HG03520 (cell line): ENCODE measurements around the gene RSPH1.

Source experiments
- ATAC-seq: cut with Tn5 transposase; IDR thresholded peaks from one replicate; pipeline ENCODE4 v1.9.1; 2021; ENCODE audit warnings: mild to moderate bottlenecking, moderate library complexity; ENCODE audit not compliant: unreplicated experiment

Gene RSPH1

DNA sequence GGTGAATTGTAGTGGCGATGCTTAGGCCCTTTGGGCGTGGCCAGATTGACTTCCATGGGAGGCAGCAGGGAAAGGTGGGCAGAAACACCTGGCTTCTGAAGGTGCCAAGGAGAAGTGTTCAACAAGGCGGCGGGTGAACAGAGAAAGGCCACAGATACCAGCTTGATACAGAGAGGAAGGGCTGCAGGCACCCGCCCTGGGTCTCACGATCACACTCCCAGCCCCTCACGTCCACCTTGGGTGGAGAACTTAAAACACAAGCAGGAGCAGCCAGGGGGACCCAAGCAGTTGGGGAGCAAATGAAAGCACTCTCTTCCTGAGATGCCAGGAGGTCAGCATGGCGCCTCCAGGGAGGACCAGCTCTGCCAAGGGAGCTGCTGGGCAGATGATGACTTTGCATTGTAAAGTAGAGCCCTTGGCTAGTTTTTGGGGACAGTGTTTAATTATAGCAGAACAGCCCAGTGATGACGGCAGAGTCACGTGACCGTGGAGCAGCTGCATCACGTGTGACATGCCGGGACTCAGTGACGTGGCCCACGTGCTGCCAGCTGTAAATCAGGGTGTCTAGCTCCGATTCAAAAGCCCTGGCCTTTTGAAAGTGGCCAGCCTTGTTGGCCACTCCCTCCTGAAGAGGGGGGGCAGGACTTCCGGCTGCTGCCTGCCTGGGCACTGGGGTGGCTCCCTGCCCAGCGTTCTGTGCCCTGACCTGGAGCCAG is 36.6 kb upstream of the RSPH1 start:
- no peak for ATAC-seq

DNA sequence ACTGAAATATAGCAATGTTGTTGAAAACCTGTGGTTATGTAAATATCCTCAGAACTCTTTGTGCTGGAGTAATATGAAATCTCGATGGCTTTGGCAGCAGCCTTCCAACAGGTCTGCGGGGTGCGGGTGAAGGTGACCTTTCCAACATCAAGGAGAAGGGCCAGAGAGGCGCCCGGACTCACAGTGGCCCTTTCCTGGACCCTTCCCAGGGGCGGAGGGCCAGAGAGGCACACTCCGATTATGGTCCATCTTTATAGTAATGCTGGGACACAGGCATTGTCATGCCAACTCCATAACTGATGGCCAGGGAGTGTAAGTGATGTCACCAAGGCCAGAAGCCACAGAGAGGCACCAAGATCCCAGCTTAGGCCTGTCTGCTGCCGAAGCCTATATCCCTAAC is 35.7 kb upstream of the RSPH1 start:
- no peak for ATAC-seq

DNA sequence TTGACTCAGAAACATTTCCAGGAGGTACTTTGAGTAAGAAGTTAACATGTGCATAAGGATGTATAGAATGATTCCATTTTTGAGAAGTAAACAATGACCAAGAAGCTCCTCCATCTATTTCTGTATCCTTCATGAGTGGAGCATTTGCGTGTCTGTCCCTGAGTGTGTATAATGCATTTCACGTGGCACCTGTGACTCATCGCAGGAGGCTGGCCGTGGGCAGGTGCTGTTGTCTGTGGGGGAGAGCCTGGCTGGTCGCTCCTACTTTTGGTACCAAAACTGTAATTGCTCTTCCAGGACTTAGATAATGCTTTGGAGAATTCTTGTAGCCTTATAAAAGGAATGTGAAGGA is 34.1 kb upstream of the RSPH1 start:
- ATAC-seq: no peak

DNA sequence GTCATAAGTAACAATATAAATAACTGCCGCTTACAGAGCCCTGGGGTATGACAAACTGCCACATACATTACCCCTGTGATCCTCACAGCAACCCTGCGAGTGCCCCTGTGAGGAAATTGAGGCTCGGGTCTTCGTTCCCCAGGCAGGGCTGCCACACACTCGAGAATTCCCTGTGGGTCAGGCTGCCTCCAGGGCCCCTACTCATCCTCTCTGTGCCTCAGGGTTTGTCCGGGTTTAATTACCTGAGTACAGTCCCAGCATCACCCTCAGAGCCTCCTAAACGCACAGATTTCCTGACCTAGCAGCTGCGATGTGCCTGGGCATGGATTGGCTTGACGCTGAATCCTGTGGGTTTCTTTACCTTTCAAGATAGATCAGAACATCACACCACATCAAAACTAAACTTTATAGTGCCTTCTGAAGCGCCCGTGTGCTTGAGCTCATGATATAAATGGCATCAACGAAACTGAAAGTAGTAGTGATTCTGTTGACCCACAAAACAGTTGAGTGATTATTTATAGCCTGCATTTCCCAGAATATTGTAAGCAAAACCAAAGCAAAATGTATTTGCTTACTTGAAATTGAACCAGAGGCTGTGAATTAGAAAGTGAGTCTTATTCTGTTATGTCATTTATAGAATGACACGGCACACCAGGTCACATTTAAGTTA is 31.6 kb upstream of the RSPH1 start:
- no peak for ATAC-seq

DNA sequence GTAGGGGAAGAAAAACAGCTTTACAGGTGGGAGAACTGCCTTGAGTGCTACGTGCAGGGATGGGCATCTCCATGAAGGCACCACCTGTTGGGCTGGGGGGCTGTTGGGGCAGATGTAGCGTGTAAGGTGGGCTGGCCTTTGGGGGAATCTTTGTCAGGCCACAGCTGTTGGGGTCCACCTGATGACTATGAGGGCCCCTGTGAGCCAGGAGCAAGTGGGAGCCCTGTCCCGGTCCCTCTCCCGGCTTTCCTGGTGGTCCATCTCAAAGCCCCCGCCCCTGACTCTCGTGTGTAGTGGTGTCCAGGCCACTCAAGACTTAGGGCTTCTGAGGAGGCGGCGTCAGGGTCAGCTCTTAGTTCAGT is 31.1 kb upstream of the RSPH1 start:
- no peak for ATAC-seq

DNA sequence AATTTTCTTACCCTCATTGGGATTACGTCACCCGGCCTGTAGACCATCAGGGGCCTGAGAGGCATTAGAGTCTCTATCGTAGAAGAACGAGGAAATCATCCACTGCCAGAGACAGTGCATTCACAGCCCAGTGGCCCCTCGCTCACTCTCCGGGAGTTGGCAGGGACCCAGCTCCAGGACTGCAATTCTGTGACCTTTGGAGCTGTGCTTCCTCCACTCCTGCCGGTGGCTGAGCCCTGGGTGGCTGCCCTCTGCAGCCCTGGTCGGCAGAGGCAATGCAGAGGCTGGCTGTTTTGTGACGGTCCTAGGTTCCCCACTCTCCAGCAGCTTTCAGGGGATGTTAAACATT is 30.3 kb upstream of the RSPH1 start:
- ATAC-seq: no peak

DNA sequence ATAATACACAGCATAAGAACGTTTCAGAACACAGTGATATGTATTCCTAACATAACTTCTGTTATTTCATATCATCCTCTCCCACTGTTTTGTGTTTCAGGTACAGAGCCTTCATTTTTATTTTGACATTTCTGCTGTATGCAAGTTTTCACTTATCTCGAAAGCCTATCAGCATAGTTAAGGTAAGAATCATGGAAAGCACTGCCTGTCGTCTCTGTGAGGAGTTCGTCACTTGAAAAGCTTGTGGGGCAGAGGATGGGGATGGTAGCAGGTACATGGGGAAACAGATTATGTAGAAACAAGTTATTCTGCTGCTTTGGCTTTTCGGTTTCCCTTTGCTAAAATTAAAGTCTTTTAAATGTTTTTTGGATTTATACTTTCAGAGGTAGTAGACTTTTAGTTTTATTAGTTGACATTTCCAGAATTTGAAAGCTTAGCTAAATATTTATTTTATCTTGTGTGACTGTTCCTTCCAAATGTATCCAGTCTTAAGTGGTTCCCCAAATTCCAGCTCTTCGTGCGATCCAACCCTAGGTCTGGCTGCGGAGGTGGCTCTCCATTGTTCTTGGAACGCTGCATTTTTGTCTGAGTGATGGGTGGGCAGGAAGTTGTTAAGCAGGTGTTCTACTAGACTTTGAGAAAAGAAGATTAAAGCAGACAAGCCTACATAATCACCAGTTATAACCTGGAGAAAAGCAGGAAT is 29.8 kb upstream of the RSPH1 start:
- ATAC-seq: no peak

DNA sequence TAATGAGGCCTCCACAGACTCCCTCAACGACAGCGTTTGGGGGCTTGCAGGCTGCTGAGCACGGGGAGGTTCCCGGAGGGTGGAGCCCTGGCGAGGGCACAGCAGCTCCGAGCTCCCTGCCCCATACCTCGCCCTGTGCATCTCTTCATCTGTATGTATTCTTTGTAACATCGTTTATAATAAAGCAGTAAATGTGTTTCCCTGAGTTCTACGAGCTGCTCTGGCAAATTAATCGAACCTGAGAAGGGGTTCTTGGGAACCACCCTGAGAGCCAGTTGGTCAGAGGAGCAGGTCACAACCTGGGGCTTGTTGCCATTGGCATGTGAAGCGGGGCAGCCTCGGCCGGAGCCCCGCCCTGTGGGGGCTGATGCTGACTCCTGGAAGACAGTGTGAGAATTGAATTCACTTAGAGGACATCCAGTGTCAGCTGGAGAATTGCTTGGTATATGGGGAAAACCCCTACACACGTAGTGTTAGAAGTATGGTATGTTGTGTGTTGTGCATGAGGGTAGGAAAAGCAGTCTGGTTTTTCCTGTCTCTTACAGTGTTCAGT is 29.1 kb upstream of the RSPH1 start:
- ATAC-seq: peak; percentile 16

DNA sequence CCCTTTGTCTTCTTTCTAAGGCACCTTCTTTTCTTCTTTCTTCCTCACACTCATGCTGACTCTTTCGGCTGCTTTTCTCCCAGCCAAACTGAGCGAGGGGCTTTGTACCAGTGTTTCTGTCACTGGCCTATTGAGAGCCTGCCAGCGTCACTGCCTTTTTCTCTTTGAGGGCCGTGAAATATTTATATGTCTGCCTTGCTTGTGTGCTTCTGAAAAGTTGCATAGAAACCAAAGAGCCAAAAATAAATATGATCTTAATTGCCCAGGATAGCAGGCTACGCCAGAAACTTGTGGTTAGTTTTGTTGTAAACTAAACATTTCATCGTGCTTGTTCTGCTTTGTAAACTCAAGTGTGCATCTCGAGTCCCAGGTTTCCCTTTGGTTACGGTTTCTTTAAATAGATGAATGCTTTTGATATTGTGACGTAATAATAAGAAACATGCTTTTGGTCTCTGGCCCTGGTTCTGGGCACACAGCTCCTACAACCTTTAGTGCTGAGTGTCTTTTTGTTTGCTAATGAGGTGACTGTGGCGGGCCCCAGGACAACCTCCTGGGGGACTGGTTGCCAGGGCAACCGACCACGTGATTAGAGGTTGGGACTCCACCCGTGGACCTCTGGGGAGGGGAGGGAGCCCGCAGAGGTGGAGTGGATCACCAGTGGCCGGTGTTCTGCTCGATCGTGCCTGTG is 28.5 kb upstream of the RSPH1 start:
- ATAC-seq: peak; percentile 66

DNA sequence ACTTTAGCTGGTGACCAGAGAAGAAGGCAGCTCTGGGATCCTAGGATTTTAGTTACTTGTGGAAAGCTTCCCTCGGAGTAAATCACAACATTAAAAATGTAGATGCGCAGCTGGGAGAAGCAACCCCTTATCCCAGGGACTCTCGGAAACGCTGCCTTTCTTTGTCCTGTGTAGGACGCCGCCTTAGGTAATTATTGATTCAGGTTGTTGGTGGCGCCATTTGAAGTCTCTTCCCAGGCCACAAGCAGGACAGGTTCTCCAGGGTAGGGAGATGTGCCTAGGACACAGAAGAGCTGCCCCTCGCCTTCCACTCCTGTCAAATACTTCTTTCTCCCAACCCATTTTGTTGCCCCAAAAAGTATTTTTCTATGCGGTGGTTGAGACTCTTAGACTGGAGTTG is 27.9 kb upstream of the RSPH1 start:
- ATAC-seq: no peak

DNA sequence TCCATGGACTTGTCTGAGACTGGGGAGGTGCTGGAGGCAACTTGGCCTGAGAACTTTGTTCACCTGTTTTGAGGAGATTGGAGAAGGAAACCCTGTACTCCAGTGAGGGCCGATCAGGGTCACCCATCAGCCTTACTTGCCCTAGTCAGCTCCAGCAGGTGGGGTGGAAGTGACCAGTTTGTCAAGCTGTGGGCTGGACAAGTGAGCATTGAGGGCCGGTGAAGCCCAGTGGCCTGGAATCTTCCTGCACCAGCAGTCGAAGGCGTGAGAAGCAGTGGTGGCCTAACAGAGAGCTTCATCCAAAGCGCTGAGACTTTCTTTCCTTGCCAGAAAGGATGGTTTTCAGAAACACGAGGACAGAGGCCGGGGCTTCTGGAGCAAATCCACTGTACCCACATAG is 27.2 kb upstream of the RSPH1 start:
- ATAC-seq: no peak

DNA sequence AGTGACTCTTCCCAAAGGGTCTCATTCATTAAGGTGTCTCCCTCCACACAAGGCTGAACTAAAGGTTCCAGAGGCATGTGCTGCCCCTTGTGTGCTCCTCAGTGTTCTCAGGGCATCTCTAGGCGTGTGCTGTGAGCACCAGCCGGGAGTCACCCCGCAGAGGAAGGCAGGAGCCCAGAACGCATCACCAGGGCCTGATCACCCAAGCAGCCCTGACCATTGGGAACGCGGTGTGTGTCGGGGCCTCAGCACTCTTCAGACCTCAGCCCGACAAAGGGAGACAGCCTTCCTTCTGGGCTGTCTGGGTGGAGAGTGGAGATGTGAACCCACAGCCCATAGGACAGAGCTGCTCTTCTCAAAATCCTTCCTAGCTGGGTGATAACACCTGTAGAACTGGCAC is 26.7 kb upstream of the RSPH1 start:
- no peak for ATAC-seq

DNA sequence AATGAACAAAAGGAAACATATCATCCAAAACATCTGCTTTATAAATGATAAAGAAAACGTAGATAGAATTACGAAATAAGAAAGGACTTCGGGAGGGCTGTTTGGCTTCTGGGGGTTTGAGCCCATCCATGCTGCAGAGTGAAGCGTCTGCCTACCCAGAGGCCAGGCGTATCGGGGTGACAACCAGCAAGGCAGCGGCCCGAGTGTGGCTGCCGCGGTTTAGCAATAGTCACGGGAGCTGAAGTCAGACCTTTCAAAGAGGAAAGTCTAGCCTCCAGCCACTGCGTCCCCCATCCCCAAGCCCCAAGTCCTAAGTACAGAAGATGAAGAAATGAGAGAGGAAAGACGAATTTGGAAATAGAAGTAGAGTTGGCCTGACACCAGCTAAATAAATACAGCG is 26.2 kb upstream of the RSPH1 start:
- no peak for ATAC-seq

DNA sequence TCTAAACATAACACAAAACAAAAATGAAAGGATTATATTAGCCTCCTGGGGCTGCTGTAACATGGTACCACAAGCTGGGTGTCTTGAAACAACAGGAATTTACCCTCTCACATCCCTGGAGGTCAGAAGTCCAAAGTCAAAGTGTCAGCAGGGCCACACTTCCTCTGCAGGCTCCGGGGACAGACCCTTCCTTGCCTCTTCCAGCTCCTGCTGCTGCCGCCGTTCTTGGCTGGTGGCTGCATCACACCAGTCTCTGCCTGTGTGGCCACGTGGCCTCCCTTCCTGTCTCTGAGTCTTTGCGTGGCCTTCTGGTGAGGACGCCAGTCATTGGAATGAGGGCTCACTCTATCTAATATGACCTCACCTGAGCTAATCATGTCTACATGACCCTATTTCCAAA is 25.8 kb upstream of the RSPH1 start:
- ATAC-seq: no peak

DNA sequence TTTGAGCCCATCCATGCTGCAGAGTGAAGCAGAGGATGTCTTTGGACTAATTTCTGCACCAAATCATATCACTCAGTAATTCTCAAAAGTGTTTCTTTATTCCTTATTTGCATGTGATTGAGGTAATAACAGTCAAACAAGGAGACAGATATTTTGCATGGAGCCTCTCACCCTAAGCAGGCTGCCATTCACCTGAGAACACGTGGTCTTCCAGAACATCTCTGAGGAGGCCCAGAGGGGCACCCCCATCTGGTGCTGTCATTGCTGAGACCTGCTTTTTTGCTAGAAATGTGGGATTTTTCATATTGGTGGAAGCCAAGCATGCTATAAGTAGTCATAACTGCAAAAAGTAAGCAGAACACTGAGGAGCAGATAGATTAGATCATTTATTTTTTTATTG is 25.4 kb upstream of the RSPH1 start:
- ATAC-seq: no peak

DNA sequence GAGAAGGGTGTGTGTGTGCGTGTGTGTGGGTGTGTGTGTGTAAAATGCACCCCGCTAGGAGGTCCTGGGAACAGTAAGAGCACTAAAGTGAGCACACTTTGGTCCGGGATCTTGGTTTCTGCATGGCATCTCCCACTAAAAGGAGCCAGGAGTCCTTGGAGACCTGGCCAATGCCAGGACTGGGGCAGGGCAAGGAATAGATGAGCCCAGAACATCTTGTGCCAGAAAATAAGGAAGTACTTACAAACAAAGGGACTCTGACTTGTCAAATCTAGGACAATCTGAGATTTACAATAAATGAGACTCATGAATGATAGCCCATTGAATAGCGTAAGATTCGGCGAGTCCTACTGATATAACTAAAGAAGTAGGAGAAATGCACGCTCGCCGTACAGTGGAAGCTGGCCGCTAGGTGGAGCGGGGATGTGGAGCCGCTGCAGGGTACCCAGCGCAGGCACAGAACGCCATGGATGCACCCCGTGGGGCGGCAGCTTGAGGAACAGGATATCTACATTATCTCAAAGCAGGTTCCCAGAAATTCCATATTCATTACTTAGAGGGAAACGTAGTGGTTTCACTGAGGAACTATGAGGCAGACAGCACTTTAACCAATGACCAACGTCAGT is 24.7 kb upstream of the RSPH1 start:
- ATAC-seq: no peak

DNA sequence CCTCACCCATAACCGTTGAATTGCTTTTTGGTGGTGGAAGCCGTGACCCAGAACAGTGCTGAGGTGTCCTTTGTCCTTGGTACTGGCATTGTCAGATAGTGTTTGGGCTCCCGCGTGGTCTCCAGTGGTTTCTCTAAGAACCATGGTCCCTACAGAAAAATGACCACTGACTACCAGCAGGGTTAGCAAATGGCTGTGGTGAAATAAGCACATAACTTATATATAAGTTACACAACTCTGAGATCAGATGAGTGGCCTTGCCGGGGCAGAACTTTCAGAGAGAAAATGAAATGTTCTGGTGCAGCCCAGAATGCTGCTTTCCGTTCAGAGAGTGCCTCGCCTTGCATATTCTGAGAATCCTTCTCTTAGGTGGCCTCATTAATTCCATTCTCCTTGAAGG is 22.6 kb upstream of the RSPH1 start:
- ATAC-seq: no peak

DNA sequence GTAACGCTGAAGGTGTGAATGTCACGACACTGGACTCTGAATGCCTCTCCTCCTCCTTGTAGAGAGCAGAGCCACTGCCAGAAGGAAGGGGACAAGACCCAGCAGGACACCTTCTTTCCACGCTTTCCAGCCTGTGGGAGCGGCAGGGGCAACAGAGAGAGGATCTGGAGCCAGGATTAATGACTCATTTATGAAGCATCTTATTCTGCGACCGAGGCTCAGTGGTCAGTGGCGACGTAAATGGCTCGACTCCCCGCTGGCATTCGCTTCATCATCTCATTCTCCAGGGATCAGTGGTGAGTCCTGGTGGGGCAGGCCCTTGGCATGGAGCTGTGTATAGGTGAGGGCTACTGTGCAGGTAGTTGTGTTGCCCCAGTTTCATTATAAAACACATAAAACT is 22.2 kb upstream of the RSPH1 start:
- no peak for ATAC-seq

DNA sequence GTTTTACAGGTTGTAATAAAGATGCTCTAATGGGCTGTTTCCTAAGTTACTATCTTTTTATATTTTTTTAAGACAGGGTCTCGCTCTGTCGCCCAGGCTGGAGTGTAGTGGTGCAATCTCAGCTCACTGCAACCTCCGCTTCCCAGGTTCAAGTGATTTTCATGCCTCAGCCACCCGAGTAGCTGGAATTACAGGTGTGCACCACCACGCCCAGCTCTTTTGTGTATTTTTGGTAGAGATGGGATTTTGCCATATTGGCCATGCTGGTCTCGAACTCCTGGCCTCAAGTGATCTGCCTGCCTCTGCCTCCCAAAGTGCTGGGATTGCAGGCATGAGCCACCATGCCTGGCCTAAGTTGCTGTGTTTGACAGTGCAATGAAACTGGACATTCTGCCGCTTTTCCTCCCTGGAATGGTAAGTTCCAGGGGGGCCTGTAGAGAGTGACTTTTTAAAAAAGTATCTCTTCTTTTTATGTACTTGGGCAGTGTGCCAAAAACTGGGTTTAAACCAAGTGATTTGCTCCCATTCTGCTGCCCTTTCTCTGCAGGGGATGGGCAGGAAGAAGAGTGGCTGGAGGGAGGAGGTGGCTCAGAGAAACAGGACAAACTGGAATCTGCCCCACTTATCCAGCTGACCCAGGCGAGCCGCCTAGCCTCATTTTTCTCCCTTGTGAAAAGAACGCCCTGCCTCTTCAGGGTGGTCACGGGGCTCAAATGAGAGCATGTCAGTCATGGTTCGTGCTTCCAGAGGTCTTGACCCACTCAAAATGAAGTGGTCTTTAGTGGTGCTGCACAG is 19.9 kb upstream of the RSPH1 start:
- no peak for ATAC-seq

DNA sequence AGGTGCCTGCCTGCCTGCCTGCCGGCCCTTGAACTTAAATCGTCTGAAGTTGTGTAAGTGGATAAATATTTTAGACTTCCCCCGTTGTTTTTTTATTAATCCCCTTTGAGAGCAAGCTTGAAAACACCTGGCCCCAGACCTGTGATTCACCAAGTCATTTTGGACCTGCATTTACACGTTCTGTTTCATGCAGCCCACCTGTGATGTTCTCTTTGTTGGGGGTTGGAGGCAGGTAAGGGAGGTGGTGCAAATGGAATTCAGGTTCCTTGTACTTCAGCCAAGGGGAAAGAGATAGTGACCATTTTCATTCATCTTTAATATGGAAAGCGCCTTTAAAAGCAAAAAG is 18.8 kb upstream of the RSPH1 start:
- ATAC-seq: no peak
